ENCODE results near the gene SLC6A20.

The SLC6A20 gene, protein sequence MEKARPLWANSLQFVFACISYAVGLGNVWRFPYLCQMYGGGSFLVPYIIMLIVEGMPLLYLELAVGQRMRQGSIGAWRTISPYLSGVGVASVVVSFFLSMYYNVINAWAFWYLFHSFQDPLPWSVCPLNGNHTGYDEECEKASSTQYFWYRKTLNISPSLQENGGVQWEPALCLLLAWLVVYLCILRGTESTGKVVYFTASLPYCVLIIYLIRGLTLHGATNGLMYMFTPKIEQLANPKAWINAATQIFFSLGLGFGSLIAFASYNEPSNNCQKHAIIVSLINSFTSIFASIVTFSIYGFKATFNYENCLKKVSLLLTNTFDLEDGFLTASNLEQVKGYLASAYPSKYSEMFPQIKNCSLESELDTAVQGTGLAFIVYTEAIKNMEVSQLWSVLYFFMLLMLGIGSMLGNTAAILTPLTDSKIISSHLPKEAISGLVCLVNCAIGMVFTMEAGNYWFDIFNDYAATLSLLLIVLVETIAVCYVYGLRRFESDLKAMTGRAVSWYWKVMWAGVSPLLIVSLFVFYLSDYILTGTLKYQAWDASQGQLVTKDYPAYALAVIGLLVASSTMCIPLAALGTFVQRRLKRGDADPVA

DNA sequence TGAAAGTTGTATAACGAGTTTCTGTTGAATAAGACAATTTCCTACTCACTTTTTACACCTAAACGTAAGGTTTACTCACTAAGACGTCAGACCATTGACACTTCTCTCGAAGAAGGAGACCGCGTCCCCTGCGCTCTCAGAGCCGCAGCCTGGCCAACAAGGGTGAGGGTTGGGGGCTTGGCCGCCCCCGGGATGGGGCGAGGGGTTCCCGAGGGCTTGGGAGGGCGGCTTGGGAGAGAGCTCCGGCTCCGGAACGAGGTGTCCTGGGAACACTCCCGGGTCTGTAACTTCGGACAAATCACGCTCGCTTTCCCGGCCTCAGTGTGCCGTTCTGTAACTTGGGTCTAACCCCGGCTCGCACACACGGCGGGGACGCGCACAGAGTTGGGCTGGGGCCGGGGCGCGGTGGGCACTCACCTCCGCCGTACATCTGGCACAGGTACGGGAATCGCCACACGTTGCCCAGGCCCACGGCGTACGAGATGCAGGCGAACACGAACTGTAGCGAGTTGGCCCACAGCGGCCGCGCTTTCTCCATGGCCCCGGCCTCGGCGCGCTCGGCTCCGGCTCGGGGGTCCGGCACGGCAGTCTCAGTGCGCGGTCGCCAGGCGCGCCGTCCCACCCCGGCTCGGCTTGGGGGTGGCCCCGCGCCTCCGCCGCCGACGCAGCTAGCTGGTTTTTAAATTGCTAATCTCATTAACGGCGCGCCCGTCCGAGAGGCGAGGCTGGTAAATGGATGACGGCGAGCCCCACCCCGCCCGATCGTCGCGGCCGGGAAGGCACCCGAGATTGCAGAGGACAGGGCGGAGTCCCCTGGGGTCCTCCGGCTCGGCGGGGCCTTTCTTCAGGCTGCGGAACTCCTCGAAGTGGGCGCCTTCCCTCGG, at the start of gene SLC6A20:
TSS of gene SLC6A20 (minus strand) at position 655 of the 884 bp plus-strand sequence. CDS start at position 538, 117 bp downstream.
- Histone ChIP-seq H3K9me3 (no peaks in the 10 kb centered on the region), H3K36me3 (no peaks in the 10 kb centered on the region), H3K4me1 (peaks cover 0 to 12% (median 11%) of the 10 kb centered on the region in 4 donors), H3K27ac (no peak within 1 kb of the TSS), H3K27me3 (peaks cover 0 to 64% of the 10 kb centered on the region in 2 donors), H3K4me3 (peak within 1 kb of the TSS; percentile 16 to 48)
- intact Hi-C loops (cut with DNase I; ENCODE audit: low total_unique reads), result no loop called here
- TF ChIP-seq, protein P1, sequence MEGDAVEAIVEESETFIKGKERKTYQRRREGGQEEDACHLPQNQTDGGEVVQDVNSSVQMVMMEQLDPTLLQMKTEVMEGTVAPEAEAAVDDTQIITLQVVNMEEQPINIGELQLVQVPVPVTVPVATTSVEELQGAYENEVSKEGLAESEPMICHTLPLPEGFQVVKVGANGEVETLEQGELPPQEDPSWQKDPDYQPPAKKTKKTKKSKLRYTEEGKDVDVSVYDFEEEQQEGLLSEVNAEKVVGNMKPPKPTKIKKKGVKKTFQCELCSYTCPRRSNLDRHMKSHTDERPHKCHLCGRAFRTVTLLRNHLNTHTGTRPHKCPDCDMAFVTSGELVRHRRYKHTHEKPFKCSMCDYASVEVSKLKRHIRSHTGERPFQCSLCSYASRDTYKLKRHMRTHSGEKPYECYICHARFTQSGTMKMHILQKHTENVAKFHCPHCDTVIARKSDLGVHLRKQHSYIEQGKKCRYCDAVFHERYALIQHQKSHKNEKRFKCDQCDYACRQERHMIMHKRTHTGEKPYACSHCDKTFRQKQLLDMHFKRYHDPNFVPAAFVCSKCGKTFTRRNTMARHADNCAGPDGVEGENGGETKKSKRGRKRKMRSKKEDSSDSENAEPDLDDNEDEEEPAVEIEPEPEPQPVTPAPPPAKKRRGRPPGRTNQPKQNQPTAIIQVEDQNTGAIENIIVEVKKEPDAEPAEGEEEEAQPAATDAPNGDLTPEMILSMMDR (IDR thresholded peaks at IDR 0.05), result no peak
- DNase-seq, result no peak

DNA sequence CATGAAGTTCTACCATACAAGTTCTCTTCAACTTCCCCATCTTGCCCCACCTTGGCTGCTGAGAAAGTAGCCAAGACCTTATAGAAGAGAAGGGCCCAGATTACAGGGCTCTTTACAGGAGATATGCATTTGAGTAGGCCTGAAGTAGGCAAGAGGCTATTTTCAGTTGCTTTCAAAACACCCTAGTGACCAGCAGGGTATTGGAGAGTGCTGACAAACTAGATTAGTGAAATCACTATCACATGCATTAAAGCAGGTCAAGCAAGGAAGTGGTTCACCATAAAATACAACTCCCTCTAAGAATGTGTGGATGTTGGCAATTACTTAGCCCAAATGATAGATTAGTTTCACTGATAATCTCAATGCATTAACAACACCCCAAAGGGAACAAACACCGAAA, 48.3 kb upstream of the SLC6A20 start:
- no peak overlapping the region for H3K27ac ChIP-seq
- no peaks in the 10 kb centered on the region for H3K27me3 ChIP-seq
- H3K9me3 ChIP-seq, result no peaks in the 10 kb centered on the region
- H3K4me3 ChIP-seq, result no peak overlapping the region
- no peak for DNase-seq
- TF ChIP-seq, protein P1 (IDR thresholded peaks at IDR 0.05), result no peak
- H3K36me3 ChIP-seq, result no peaks in the 10 kb centered on the region
- intact Hi-C loops (cut with DNase I; ENCODE audit: low total_unique reads), result no loop called here
- H3K4me1 ChIP-seq, result peaks cover 0 to 12% (median 2%) of the 10 kb centered on the region in 4 donors

DNA sequence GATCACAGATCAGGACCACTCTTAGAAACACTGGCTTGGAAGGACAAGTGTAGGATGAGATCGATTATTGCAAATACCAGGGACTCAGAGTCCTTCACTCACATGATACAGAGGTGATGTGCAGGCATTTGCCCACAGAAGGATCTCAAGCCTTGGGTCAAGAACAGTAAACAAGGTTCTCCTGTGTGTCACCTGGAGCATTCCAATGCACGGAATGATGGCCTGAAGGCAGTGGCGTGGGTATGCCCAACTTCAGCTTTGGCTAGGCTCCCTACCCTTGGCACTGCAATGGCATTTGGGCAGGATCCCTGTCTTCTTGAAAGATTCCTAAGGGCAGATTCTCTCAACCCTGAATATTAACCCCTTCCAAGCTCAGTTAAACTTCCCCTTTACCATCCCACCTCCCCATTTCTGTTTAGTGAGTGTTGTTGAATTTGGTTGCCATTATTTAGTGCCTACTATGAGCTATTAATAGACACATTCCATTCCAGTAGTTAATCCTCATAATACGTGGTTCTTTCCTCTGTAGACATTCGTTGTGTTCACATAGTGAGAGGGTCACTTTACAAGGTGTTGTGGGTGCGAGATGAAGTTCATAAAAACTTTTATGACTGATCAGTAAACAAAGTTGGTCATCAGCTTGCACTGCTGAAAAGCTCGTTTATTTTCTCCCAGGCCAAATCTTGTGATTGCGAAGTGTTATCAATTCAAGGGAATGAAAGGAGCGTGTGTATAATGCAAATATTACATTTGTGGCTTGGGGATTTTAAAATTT, 46.7 kb upstream of the SLC6A20 start:
- no peaks in the 10 kb centered on the region for H3K36me3 ChIP-seq
- no peak overlapping the region for H3K4me3 ChIP-seq
- H3K4me1 ChIP-seq, result peaks cover 0 to 12% (median 2%) of the 10 kb centered on the region in 4 donors
- no peaks in the 10 kb centered on the region for H3K9me3 ChIP-seq
- intact Hi-C loops (cut with DNase I; ENCODE audit: low total_unique reads), result no loop called here
- no peak for DNase-seq
- TF ChIP-seq, protein P1 (IDR thresholded peaks at IDR 0.05), result no peak
- no peaks in the 10 kb centered on the region for H3K27me3 ChIP-seq
- H3K27ac ChIP-seq, result no peak overlapping the region

DNA sequence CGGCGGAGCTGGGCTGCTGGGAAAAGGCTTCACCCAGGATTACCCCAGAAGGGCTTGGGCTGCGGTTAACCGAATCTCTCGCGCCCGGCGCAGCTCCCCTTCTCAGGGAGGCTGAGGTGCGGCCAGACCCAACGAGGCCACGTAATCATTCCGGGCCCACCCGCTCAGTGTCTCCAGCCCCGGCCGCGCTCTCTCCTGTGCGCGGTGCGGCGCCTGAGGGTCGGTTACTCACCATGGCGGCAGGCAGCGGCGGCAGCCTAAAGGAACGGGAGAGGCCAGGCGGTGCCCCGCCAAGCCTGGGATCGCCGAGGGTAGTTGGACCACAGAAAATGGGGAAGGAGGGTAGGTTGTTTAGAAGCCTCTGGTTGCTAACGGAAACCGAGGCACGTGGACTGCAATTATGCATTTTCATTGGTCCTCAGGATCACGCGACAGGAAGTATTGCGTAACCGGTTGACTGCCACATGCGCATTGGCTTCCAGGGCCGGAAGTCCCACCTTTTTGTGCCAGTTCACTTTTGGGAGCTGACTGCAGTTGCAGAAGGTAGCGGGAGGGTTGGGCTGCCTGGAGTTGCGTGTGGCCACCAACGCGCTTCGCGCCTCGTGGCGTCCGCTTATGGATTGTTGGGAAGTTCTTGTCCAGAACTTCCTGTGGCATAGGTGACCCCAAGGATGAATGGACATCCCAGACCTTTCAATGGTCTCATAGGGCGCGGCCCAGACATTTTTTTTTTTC, 45.6 kb upstream of the SLC6A20 start, which contains the start of gene LZTFL1:
TSS of gene LZTFL1 (minus strand) at position 363 of the 735 bp plus-strand sequence. CDS start at position 235, 128 bp downstream.
- Histone ChIP-seq H3K4me3 (peak within 1 kb of the TSS; percentile 85 to 90), H3K9me3 (no peaks in the 10 kb centered on the region), H3K27me3 (no peaks in the 10 kb centered on the region), H3K4me1 (peaks cover 0 to 12% (median 2%) of the 10 kb centered on the region in 4 donors), H3K36me3 (peaks cover 0 to 6% (median 0%) of the 10 kb centered on the region in 3 donors), H3K27ac (peak within 1 kb of the TSS; percentile 58 to 72)
- peak; percentile 95 to 96 for DNase-seq
- TF ChIP-seq, protein P1 (IDR thresholded peaks at IDR 0.05), result no peak
- intact Hi-C loops (cut with DNase I; ENCODE audit: low total_unique reads), result no loop called here
